T-helper 17 cell (primary cell): ENCODE measurements around the gene USP14. TPM values are rescaled to one million over a fixed set of nuclear protein-coding genes. Genes with fewer than 3 reads are reported as not detected.
A peak's percentile ranks its signal among the peaks of the same experiment; 100 is the strongest.

Experiments used
- ATAC-seq: fragments of 150-1000 bp; cut with Tn5 transposase; 2 replicates; pipeline ENCODE4 v1.10.0; 2021; ENCODE audit warnings: mild to moderate bottlenecking, moderate library complexity
- DNase-seq, 3 donors: peaks; one replicate each; pipeline versions ENCODE4 v3.0.0 to v3.0.0-alpha.2; 2020 to 2021
- H3K9me3 ChIP-seq: one replicate; pipeline ENCODE4 v1.7.0; 2013; ENCODE audit warnings: low read length, mild to moderate bottlenecking; ENCODE audit not compliant: control insufficient read depth, poor library complexity, severe bottlenecking
- H3K27ac Mint-ChIP-seq: one replicate; pipeline ENCODE4 v1.8.0; 2022; ENCODE audit warnings: mild to moderate bottlenecking, moderate library complexity, mixed read lengths
- H3K27me3 Mint-ChIP-seq: one replicate; pipeline ENCODE4 v1.8.0; 2022; ENCODE audit warnings: mixed read lengths
- H3K36me3 Mint-ChIP-seq: one replicate; pipeline ENCODE4 v1.8.0; 2022; ENCODE audit warnings: low read depth, mixed read lengths
- H3K4me1 Mint-ChIP-seq: one replicate; pipeline ENCODE4 v1.8.0; 2022; ENCODE audit warnings: mild to moderate bottlenecking, mixed read lengths
- H3K4me3 Mint-ChIP-seq: one replicate; pipeline ENCODE4 v1.8.0; 2022; ENCODE audit warnings: mild to moderate bottlenecking, moderate library complexity, mixed read lengths
- total RNA-seq, 4 donors: library from RNA in 2 of 4; stranded (reverse) in 2 of 4; gene quantifications; one replicate each; pipeline ENCODE4 v1.2.3 and lab custom pipeline; 2022 to 2026

Gene USP14
- total RNA-seq, 2 donors from 2014 or later = 43.3 to 44.7 TPM

DNA sequence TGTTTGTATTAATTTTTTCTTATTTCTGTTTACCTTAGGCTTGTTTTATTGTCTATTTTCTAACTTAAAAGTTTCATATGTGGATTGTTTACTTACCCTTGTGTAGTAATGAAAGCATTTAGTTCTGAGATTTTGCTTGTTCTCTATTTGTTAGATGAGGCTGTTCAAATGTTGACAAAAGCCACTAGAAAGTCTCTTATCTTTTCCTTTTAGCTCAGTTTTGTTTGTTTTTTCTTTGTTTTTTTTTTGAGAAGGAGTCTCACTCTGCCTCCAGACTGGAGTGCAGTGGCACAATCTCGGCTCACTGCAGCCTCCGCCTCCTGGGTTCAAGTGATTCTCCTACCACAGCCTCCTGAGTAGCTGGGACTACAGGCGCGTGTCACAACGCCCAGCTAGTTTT, 30.9 kb downstream of the USP14 start:
- no peak overlapping the region for H3K4me3 Mint-ChIP-seq
- H3K27me3 Mint-ChIP-seq = no peaks in the 10 kb centered on the region
- DNase-seq (no peak), ATAC-seq (no peak)
- no peaks in the 10 kb centered on the region for H3K9me3 ChIP-seq
- peaks cover 17% of the 10 kb centered on the region for H3K4me1 Mint-ChIP-seq
- H3K27ac Mint-ChIP-seq = no peak overlapping the region
- H3K36me3 Mint-ChIP-seq = no peaks in the 10 kb centered on the region

DNA sequence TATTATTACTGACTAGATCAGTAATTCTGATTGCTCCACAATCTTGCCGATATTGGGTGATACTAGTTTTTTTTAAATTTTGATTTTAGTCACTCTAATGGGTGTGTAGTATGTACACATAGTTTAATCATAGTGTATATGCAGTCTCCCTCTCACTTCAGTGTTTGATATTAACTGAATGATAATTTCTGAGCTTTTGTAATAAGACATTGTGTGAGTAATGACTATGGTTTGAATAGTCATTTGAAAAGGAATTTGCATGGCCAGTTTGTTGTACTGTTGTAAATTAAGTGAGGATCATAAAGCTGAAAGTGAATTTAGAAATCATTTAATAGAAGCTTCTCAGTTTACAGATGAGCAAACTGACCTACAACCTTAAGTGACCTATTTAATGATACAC, 33.4 kb downstream of the USP14 start:
- Mint-ChIP-seq H3K4me1 (peaks cover 20% of the 10 kb centered on the region), H3K27ac (peak overlapping the region; percentile 74), H3K27me3 (no peaks in the 10 kb centered on the region), H3K4me3 (no peak overlapping the region), H3K36me3 (peaks cover 4% of the 10 kb centered on the region)
- ATAC-seq (no peak), DNase-seq (no peak)
- no peaks in the 10 kb centered on the region for H3K9me3 ChIP-seq

DNA sequence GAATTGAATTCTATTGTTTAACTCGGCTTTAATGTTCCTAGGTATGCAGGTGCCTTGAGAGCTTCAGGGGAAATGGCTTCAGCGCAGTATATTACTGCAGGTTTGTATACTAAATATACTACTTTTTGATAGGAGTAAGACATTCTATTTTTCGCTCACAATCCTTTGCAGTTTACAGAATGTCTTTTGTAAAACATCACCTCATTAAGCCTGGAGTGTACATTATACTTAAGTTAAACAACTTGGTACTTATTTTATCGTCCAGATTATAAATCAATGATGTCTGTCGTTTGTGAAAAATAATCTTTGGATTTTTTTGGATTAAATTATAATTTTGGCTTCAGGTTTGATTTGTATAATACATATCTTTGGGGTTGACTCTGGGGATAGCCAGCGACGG, 34.4 kb downstream of the USP14 start:
- DNase-seq (no peak), ATAC-seq (no peak)
- peaks cover 21% of the 10 kb centered on the region for H3K4me1 Mint-ChIP-seq
- no peak overlapping the region for H3K27ac Mint-ChIP-seq
- H3K4me3 Mint-ChIP-seq = no peak overlapping the region
- H3K36me3 Mint-ChIP-seq = peaks cover 4% of the 10 kb centered on the region
- no peaks in the 10 kb centered on the region for H3K9me3 ChIP-seq
- no peaks in the 10 kb centered on the region for H3K27me3 Mint-ChIP-seq

DNA sequence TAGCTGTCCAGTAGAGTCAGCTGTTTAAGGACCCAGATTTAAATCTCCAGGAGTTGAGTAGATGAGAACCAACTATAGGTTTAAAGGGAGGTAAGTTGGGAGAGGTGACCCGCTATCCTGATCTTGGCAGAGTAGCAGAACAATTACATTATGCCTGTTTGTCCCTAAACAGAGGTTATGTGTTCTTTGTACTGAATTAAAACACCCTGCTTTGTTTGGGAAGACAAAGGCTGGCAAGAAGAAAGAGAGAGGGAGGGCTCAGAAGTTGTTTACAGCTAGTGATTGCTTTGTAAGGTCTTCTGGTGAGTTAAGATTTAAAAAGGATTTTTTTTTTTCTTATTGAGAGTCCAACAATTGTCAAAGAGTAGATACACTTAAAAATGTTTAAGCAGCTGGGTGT, 37.3 kb downstream of the USP14 start:
- DNase-seq (no peak), ATAC-seq (no peak)
- H3K27me3 Mint-ChIP-seq = no peaks in the 10 kb centered on the region
- H3K27ac Mint-ChIP-seq = peak overlapping the region; percentile 6
- no peak overlapping the region for H3K4me3 Mint-ChIP-seq
- peaks cover 14% of the 10 kb centered on the region for H3K4me1 Mint-ChIP-seq
- no peaks in the 10 kb centered on the region for H3K9me3 ChIP-seq
- peaks cover 4% of the 10 kb centered on the region for H3K36me3 Mint-ChIP-seq

GRCh38 chr18:199214-199613, 40.9 kb downstream of the USP14 start:
- DNase-seq = no peak
- no peaks in the 10 kb centered on the region for H3K27me3 Mint-ChIP-seq
- no peaks in the 10 kb centered on the region for H3K9me3 ChIP-seq
- peaks cover 8% of the 10 kb centered on the region for H3K36me3 Mint-ChIP-seq
- H3K4me1 Mint-ChIP-seq = peaks cover 11% of the 10 kb centered on the region
- no peak overlapping the region for H3K4me3 Mint-ChIP-seq
- no peak overlapping the region for H3K27ac Mint-ChIP-seq
- no peak for ATAC-seq

- Mint-ChIP-seq H3K4me3 (no peak overlapping the region), H3K27ac (no peak overlapping the region), H3K4me1 (peaks cover 11% of the 10 kb centered on the region), H3K36me3 (peaks cover 8% of the 10 kb centered on the region), H3K27me3 (no peaks in the 10 kb centered on the region)
- no peaks in the 10 kb centered on the region for H3K9me3 ChIP-seq
- DNase-seq (no peak), ATAC-seq (no peak)
These were observed 41.4 kb downstream of the USP14 start for GRCh38 chr18:199768-200167.

DNA sequence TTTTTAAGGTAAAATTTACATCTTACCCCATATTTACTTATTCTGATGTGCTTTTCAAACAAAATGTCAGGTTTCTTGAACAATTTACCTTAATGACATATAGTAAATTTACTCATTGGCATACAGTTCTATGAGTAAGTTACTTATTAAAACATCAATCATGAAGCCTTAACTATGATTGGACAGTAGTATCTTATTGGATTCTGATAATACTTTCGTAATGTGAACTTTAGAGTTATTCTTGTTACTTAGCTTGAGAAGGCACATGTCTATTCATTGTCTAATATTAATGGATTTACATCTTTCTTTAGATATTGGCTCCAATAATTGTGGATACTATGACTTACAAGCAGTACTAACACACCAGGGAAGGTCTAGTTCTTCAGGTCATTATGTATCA, 51.7 kb downstream of the USP14 start:
- DNase-seq (no peak), ATAC-seq (no peak)
- Mint-ChIP-seq H3K4me1 (peaks cover 2% of the 10 kb centered on the region), H3K36me3 (peaks cover 16% of the 10 kb centered on the region), H3K27me3 (no peaks in the 10 kb centered on the region), H3K4me3 (no peak overlapping the region), H3K27ac (peak overlapping the region; percentile 49)
- no peaks in the 10 kb centered on the region for H3K9me3 ChIP-seq

DNA sequence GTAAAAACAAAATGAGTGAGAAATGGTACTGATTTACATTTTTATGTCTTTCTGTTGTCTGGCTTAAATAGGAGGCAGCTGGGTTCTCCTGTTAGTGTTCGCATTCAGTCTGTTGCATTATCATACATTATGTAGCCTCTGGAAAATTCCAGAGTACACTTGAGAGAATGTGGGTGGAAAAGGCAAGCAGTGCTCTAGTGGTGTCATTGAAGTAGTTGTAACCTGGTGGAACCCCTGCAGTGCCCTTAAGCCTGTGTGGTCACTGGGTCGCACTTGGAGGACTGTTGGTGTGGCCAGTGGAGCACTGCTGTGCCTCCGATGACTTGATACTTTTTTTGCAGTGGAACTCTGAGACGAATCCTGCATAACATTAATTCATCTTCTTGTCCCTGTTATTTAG, 52.4 kb downstream of the USP14 start:
- H3K9me3 ChIP-seq = no peaks in the 10 kb centered on the region
- Mint-ChIP-seq H3K36me3 (peaks cover 10% of the 10 kb centered on the region), H3K4me1 (no peaks in the 10 kb centered on the region), H3K27me3 (no peaks in the 10 kb centered on the region), H3K27ac (no peak overlapping the region), H3K4me3 (no peak overlapping the region)
- no peak for ATAC-seq
- DNase-seq = no peak

- no peak for ATAC-seq
- Mint-ChIP-seq H3K36me3 (peaks cover 5% of the 10 kb centered on the region), H3K27me3 (no peaks in the 10 kb centered on the region), H3K4me3 (no peak overlapping the region), H3K4me1 (no peaks in the 10 kb centered on the region), H3K27ac (no peak overlapping the region)
- no peak for DNase-seq
- H3K9me3 ChIP-seq = no peaks in the 10 kb centered on the region
These were observed 53.2 kb downstream of the USP14 start for GRCh38 chr18:211582-211981.

DNA sequence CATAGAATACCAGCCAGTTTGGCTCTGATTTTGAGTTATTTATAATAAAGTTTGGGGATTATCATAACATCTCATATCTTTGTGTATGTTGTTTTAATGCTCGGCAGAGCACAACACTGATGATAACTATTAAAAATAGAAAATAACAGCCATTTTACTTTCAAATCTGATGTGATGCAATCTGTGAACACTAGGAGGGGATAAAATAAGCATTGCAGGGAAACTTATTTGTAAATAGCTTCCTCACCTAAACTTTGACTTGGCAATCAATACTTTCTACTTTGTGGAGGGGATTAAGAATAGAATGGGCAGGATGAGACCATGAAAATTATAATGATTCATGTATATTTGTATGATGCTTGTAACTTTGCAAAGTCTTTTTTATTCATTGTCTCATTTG, 54.4 kb downstream of the USP14 start:
- H3K27me3 Mint-ChIP-seq = no peaks in the 10 kb centered on the region
- peaks cover 3% of the 10 kb centered on the region for H3K4me1 Mint-ChIP-seq
- ATAC-seq (no peak), DNase-seq (no peak)
- no peaks in the 10 kb centered on the region for H3K9me3 ChIP-seq
- no peak overlapping the region for H3K4me3 Mint-ChIP-seq
- peaks cover 10% of the 10 kb centered on the region for H3K36me3 Mint-ChIP-seq
- H3K27ac Mint-ChIP-seq = no peak overlapping the region

DNA sequence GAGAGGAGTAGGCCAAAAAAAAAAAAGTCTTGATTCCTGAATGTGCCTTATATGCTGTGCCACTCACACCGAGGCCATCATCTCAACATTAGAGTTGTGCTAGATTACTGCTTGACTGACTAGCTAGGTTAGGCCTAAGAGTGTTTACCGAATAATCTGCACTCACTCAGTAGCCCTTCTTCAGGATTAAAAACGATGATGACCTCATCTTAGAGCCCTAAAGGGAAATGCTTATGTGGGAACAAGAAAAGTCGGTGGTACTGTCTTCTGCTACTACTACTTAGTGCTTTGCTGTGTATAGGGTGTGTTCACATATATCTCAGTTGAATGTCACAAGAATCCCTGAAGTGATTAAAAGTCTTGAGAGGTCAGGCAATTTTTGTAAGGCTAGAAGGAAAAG, 55.1 kb downstream of the USP14 start:
- H3K4me3 Mint-ChIP-seq = no peak overlapping the region
- no peak for ATAC-seq
- no peaks in the 10 kb centered on the region for H3K9me3 ChIP-seq
- H3K4me1 Mint-ChIP-seq = peaks cover 5% of the 10 kb centered on the region
- H3K36me3 Mint-ChIP-seq = peaks cover 13% of the 10 kb centered on the region
- H3K27me3 Mint-ChIP-seq = no peaks in the 10 kb centered on the region
- DNase-seq = no peak
- peak overlapping the region; percentile 60 for H3K27ac Mint-ChIP-seq

DNA sequence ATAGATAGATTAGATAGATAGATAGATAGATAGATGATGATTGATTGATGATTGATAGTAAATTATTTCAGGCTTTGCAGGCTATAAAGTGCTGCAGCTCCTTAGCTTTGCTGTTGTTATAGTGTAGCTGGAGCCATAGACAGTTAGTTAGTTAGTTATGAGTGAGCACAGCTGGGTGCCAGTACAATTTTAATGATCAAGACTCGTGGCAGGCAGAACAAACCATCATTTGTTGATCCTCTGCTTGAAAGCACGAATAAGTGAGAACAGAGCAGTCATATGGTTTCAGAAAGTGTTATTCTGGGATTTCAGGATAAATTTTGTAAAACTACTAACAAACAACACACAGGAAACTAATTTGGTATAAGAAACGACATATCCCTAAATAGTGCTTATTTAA, 55.6 kb downstream of the USP14 start:
- no peak for DNase-seq
- peaks cover 13% of the 10 kb centered on the region for H3K36me3 Mint-ChIP-seq
- ATAC-seq = no peak
- no peak overlapping the region for H3K4me3 Mint-ChIP-seq
- H3K4me1 Mint-ChIP-seq = peaks cover 5% of the 10 kb centered on the region
- no peaks in the 10 kb centered on the region for H3K27me3 Mint-ChIP-seq
- no peaks in the 10 kb centered on the region for H3K9me3 ChIP-seq
- H3K27ac Mint-ChIP-seq = peak overlapping the region; percentile 60

- Mint-ChIP-seq H3K4me3 (no peak overlapping the region), H3K36me3 (peaks cover 13% of the 10 kb centered on the region), H3K4me1 (peaks cover 5% of the 10 kb centered on the region), H3K27me3 (no peaks in the 10 kb centered on the region), H3K27ac (peak overlapping the region; percentile 92)
- DNase-seq (no peak), ATAC-seq (no peak)
- H3K9me3 ChIP-seq = no peaks in the 10 kb centered on the region
These were observed 57.2 kb downstream of the USP14 start for GRCh38 chr18:215448-216010.

DNA sequence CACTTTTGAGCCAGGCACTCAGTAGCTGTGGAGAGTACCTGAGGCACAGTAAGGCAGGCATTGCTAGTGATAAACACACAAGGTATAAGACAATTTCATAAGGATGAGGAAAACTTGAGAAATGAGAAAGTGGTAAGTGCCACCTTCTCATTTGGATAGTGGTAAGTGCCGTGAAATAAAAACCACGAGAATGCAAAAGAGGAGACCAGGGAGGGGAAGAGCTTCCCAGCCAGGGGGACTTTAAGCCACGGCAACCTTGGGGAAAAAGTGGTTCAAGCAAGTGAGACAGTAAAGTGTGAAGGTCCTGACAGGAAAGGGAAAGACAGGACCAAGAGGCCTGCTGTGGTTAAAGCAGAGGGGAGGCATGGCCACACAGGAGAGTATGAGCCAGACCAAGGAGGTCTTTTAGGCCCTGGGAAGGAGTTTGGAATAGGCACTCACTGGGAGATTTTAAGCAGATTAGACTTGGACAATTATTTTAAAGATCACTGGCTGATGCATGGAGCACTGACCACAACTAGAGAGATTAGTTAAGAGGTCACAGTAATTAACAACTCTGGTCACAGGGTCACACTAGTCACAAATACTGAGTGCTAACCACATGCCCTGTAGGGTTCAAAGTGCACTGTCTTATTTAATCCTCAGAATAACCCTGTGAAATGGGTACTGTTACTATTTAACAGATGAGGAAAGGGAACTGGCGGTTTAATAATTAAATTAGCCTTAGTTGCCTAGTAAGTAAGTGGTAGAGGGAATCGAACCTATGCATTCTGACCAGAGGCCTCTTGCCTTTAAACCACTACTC, 59.4 kb downstream of the USP14 start:
- H3K36me3 Mint-ChIP-seq = peaks cover 13% of the 10 kb centered on the region

More for the DNA sequence above, 59.4 kb downstream of the USP14 start:
- no peaks in the 10 kb centered on the region for H3K9me3 ChIP-seq
- Mint-ChIP-seq H3K27ac (peak overlapping the region; percentile 92), H3K4me3 (no peak overlapping the region), H3K4me1 (peaks cover 5% of the 10 kb centered on the region), H3K27me3 (no peaks in the 10 kb centered on the region)
- DNase-seq (no peak), ATAC-seq (no peak)
